ENCODE measurements around the gene FABP3. TPM values are rescaled to one million over a fixed set of nuclear protein-coding genes. Genes with fewer than 3 reads are reported as not detected.

FABP3 gene
- total RNA-seq, 2 experiments from 2014 or later, result not detected

DNA sequence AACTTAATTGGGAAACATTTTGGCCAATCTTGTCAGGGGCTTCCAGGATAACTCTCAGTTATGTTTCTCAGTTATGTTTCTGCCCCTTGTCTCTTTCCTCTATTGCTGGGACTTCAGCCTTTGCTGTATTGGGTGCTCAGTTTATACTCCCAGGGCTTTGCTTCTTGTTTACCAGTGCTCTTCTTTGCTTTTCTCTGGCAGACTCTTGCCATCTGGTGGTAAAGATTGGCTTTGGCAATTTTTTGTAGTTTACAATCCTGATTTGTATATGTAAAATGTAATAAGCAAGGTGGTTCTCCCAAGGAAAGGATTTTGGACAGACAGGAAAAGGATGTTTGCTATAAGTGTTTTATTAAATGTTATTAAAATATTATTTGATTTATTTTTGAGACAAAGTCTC lies 37.9 kb downstream of the FABP3 start:
- intact Hi-C loops (cut with micrococcal nuclease; ENCODE audit: unreplicated experiment), result loop anchor here (1.0 kb wide), 1 partner anchor 151 kb away; no protein-coding TSS in a partner anchor
- BruUV-seq (replicated peaks), result no TSS peak
- POLR2A ChIA-PET, result no interaction called here

DNA sequence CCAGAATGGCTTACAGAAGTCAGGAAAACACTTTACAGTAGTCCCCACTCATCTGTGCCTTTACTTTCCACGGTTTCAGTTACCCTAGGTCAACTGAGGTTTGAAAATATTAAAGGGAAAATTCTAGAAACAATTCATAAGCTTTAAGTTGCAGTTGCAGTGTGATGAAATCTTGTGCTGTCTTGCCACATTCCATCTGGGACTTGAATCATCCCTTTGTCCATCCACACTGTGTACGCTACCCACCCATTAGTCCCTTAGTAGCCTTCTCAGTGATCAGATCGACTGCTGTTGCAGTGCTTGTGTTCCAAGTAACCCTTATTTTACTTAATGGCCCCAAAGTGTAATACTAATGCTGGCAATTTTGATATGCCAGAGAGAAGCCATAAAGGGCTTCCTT lies 45.5 kb downstream of the FABP3 start:
- H4K20me1 ChIP-seq (ENCODE audit: insufficient read depth, low read length), result no peaks in the 10 kb centered on the region
- intact Hi-C loops (cut with micrococcal nuclease; ENCODE audit: unreplicated experiment), result no loop called here
- H3K9me3 ChIP-seq (ENCODE audit: low read length), result no peaks in the 10 kb centered on the region
- no peak overlapping the region for H2AFZ ChIP-seq (ENCODE audit: low read length)
- CTCF ChIA-PET (ENCODE audit: unreplicated experiment), result no interaction called here
- no TSS peak for BruUV-seq (replicated peaks)
- no peak overlapping the region for H3K4me2 ChIP-seq (ENCODE audit: low read length)
- no peak for TF ChIP-seq EZH2phosphoT487 (IDR thresholded peaks at IDR 0.05; ENCODE audit: borderline replicate concordance, low read depth, low read length)
- TF ChIP-seq CTCF (conservative IDR thresholded peaks at IDR 0.05; ENCODE audit: low read length), result no peak
- no peak for DNase-seq (ENCODE audit: low spot score)
- no peak overlapping the region for H3K4me3 ChIP-seq (ENCODE audit: low read depth, low read length, poor library complexity, severe bottlenecking)
- no peaks in the 10 kb centered on the region for H3K9me2 ChIP-seq (ENCODE audit: insufficient read depth, low read length)
- H3K79me2 ChIP-seq (ENCODE audit: insufficient read depth, low read depth, low read length), result no peaks in the 10 kb centered on the region
- H3K4me1 ChIP-seq (ENCODE audit: insufficient read depth, low read length, poor library complexity, severe bottlenecking), result no peaks in the 10 kb centered on the region
- POLR2A ChIA-PET, result interaction anchor here (0.5 to 0.6 kb wide), 2 partner anchors 9 to 199 kb away, joined by 3 to 4 read pairs; no protein-coding TSS in a partner anchor
- H3K27ac ChIP-seq (ENCODE audit: low read depth, low read length, poor library complexity, severe bottlenecking), result no peak overlapping the region
- peaks cover 17% of the 10 kb centered on the region for H3K36me3 ChIP-seq (ENCODE audit: insufficient read depth, low read length)

More for the DNA sequence above, 37.9 kb downstream of the FABP3 start:
- Histone ChIP-seq H3K4me1 (ENCODE audit: insufficient read depth, low read length, poor library complexity, severe bottlenecking) (peaks cover 7% of the 10 kb centered on the region), H4K20me1 (ENCODE audit: insufficient read depth, low read length) (no peaks in the 10 kb centered on the region), H3K27ac (ENCODE audit: low read depth, low read length, poor library complexity, severe bottlenecking) (no peak overlapping the region), H2AFZ (ENCODE audit: low read length) (no peak overlapping the region), H3K9me3 (ENCODE audit: low read length) (no peaks in the 10 kb centered on the region), H3K9me2 (ENCODE audit: insufficient read depth, low read length) (no peaks in the 10 kb centered on the region), H3K36me3 (ENCODE audit: insufficient read depth, low read length) (peaks cover 16% of the 10 kb centered on the region; the same call in 1 of the 2 replicates), H3K4me3 (ENCODE audit: low read depth, low read length, poor library complexity, severe bottlenecking) (no peak overlapping the region), H3K4me2 (ENCODE audit: low read length) (no peak overlapping the region), H3K79me2 (ENCODE audit: insufficient read depth, low read depth, low read length) (no peaks in the 10 kb centered on the region)
- TF ChIP-seq CTCF (conservative IDR thresholded peaks at IDR 0.05; ENCODE audit: low read length) (peak; percentile 79), EZH2phosphoT487 (IDR thresholded peaks at IDR 0.05; ENCODE audit: borderline replicate concordance, low read depth, low read length) (no peak)
- CTCF ChIA-PET (ENCODE audit: unreplicated experiment), result no interaction called here
- DNase-seq (ENCODE audit: low spot score), result peak; percentile 54

GRCh38 chr1:31326461-31326860 lies 46.4 kb downstream of the FABP3 start:
- no TSS peak for BruUV-seq (replicated peaks)
- no peak overlapping the region for H3K4me2 ChIP-seq (ENCODE audit: low read length)
- H3K27ac ChIP-seq (ENCODE audit: low read depth, low read length, poor library complexity, severe bottlenecking), result no peak overlapping the region
- H3K36me3 ChIP-seq (ENCODE audit: insufficient read depth, low read length), result peaks cover 26% of the 10 kb centered on the region
- no peaks in the 10 kb centered on the region for H3K4me1 ChIP-seq (ENCODE audit: insufficient read depth, low read length, poor library complexity, severe bottlenecking)
- no peak for DNase-seq (ENCODE audit: low spot score)
- H4K20me1 ChIP-seq (ENCODE audit: insufficient read depth, low read length), result no peaks in the 10 kb centered on the region
- ChIA-PET POLR2A (interaction anchor here (0.5 to 0.6 kb wide), 3 partner anchors 10 to 365 kb away, joined by 3 to 4 read pairs (median 3); no protein-coding TSS in a partner anchor), CTCF (ENCODE audit: unreplicated experiment) (no interaction called here)
- no peaks in the 10 kb centered on the region for H3K79me2 ChIP-seq (ENCODE audit: insufficient read depth, low read depth, low read length)
- H3K9me3 ChIP-seq (ENCODE audit: low read length), result no peaks in the 10 kb centered on the region
- intact Hi-C loops (cut with micrococcal nuclease; ENCODE audit: unreplicated experiment), result no loop called here
- H3K4me3 ChIP-seq (ENCODE audit: low read depth, low read length, poor library complexity, severe bottlenecking), result no peak overlapping the region
- H3K9me2 ChIP-seq (ENCODE audit: insufficient read depth, low read length), result no peaks in the 10 kb centered on the region
- TF ChIP-seq CTCF (conservative IDR thresholded peaks at IDR 0.05; ENCODE audit: low read length), result no peak
- H2AFZ ChIP-seq (ENCODE audit: low read length), result no peak overlapping the region
